ENCODE data around the gene FN1.

DNA sequence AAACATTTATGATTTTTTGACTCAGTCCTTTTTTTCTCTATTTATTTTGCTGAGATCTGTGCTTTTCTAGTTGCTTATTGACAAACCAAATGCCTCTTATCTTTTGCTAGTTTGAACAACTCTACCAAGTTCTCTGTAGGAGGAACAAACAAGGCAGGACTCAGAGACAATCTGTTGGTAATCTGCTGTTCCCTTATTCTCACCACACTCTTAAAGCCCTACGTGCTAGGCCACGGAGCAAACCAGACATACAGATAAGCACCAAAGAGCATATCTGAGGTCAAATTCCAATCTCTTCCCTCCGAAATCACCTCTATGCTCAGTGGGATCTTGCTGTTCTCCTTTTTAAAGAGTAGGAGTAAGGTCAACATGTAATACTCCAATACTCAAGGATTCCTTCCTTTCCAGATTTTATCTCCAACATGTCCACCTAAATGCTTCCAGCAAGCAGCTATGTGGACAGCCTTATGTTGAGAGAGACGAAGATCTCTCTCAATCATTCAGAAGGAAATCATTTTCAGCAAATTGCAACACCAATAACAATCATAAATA is 18.4 kb downstream of the FN1 start:
- TF ChIP-seq, protein P1, sequence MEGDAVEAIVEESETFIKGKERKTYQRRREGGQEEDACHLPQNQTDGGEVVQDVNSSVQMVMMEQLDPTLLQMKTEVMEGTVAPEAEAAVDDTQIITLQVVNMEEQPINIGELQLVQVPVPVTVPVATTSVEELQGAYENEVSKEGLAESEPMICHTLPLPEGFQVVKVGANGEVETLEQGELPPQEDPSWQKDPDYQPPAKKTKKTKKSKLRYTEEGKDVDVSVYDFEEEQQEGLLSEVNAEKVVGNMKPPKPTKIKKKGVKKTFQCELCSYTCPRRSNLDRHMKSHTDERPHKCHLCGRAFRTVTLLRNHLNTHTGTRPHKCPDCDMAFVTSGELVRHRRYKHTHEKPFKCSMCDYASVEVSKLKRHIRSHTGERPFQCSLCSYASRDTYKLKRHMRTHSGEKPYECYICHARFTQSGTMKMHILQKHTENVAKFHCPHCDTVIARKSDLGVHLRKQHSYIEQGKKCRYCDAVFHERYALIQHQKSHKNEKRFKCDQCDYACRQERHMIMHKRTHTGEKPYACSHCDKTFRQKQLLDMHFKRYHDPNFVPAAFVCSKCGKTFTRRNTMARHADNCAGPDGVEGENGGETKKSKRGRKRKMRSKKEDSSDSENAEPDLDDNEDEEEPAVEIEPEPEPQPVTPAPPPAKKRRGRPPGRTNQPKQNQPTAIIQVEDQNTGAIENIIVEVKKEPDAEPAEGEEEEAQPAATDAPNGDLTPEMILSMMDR (IDR thresholded peaks at IDR 0.05): no peak
- no peak for TF ChIP-seq POLR2A (IDR thresholded peaks at IDR 0.05)
- TF ChIP-seq EP300 (IDR thresholded peaks at IDR 0.05): no peak
